D721Med (cell line): Measurements from ENCODE around the gene ARHGEF1.
"Not testable (repeated sequence)": the region's sequence is repeated elsewhere in the genome, so short reads cannot be mapped to it uniquely, and the experiment has no call there.

ENCODE experiments used
- DNase-seq: peaks from one replicate; pipeline ENCODE4 v3.0.0; 2011; ENCODE audit warnings: low spot score; ENCODE audit not compliant: insufficient read length
- FAIRE-seq: peaks from 2 replicates; lab custom pipeline; 2011; peaks lifted over from hg19 to GRCh38; lab: Jason Lieb, UNC
- TF ChIP-seq, protein P1 (sequence below): IDR thresholded peaks from 2 replicates; pipeline ENCODE4 v1.5.1; 2012; ENCODE audit warnings: mild to moderate bottlenecking, control low read depth; ENCODE audit not compliant: insufficient read depth; ENCODE audit errors: missing control alignments

The ARHGEF1 gene

GRCh38 chr19:41936961-41937360 is 54.0 kb downstream of the ARHGEF1 start:
- no peak for FAIRE-seq
- TF ChIP-seq, protein P1, sequence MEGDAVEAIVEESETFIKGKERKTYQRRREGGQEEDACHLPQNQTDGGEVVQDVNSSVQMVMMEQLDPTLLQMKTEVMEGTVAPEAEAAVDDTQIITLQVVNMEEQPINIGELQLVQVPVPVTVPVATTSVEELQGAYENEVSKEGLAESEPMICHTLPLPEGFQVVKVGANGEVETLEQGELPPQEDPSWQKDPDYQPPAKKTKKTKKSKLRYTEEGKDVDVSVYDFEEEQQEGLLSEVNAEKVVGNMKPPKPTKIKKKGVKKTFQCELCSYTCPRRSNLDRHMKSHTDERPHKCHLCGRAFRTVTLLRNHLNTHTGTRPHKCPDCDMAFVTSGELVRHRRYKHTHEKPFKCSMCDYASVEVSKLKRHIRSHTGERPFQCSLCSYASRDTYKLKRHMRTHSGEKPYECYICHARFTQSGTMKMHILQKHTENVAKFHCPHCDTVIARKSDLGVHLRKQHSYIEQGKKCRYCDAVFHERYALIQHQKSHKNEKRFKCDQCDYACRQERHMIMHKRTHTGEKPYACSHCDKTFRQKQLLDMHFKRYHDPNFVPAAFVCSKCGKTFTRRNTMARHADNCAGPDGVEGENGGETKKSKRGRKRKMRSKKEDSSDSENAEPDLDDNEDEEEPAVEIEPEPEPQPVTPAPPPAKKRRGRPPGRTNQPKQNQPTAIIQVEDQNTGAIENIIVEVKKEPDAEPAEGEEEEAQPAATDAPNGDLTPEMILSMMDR = no peak
- no peak for DNase-seq

DNA sequence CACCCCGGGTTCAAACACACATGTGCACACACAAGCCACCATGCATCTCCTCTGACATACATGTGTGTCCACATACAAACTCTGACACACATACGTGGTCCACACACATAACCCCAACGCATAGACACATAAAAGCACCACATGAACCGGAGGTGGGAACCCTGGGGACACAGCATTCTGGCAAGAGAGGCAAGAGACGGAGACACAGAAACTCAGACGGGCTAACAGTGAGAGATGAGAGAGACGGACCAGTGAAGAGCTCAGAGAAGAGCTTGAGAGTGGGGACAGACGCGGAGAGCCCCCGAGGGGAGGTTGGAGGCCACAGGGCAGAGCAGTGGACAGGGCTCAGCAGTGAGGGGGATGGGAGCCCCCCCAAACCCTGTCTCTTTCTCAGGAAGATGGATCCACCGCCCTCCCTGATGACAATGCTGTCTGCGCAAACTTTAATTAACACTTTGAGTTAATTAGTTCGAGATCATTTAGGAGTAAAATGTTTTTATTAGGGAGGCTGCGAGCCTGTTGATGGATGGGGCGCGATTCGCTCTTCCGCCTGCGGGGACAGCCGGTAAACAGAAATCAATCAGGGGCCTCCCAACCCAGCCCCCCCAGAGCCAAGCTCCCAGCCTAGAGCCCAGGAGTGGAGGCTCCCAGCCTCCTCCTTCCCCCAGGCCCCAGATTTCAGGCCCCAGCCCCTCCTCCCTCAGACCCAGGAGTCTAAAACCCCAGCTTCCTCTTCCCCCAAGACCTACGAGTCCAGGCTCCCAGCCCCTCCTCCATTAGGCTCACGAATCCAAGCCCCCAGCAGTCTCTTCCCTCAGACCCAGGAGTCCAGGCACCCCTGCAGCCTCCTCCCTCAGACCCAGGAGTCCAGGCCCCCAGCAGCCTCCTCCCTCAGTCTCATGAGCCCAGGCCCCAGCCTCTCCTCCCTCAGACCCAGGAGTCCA is 54.8 kb downstream of the ARHGEF1 start:
- TF ChIP-seq, protein P1 = no peak
- FAIRE-seq = no peak
- no peak for DNase-seq

GRCh38 chr19:41939209-41939608 is 56.2 kb downstream of the ARHGEF1 start:
- not testable (repeated sequence) for DNase-seq, FAIRE-seq

DNA sequence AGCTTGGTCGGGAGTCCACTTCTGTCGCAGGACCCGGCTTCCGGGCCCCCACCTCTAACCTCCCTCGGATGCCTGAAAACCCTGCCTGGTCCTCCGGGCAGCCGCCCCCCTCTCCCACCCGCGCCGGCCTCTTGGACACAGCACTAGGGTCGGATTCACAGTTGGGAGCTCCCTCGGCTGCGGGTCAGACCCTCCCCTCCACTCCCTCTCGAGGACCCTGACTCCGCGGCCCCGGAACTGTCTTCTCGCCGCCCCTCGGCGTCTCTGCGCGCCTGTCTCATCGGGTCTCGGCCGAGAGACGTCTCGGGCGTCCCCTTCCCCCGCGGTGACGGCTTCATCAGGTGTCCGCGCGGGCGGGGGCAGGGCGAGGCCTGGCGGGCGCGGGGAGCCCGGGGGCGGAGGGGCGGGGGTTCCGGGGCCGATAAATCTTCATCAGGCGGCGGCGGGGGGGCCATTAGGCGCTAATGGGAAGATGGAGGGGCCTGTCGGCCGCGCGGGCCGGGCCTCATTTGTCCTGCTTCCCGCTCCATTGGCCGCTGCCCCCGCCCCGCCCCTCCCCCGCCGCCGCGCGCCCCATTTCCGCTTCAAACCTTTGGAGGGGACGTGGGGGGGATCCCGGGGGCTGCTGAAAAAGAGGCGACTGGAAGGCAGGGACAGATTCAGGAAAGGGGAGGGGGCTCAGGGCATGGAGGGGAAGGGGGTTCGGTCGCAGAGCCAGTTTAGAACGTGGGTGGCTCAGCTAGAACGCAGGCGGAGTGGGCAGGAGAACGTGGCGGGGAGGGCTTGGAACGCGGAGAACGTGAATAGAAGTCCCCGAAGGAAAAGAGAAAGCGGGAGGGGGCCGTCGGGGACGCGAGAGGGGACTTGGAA is 57.1 kb downstream of the ARHGEF1 start:
- DNase-seq (peak; percentile 93), FAIRE-seq (no peak)
- TF ChIP-seq, protein P1 = no peak

DNA sequence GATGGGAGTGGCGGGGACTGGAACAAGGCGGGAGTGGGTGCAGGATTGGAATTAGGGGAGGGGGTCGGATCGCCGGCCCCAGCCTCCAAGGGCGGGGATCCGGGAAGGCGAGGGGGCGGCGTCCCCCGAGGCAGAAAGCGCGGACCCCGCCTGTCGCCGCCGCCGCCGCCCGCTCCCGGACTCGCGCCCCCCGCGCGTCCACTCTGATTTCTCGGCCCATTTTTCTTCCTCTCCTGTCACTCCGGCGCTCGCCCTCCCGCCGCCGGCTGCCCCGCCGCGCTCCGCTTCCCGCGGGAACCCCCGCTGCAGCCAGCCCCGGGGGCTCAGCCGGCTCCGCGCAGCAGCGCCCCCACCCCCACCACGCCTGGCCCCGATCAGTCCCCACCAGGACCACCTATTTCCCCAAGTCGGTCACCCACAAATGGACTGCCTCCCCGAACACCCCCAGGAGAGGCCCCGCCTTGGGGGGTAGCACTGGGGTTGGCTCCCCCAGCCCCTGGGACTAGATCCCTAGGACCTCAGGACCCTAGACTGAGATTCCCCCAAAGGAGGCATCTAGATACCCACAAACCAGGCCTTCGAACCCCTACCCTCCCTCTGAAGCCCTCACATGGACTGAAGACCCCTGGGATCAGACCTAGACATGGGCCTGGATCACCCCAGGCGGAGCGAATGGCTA is 57.9 kb downstream of the ARHGEF1 start:
- FAIRE-seq (no peak), DNase-seq (no peak)
- TF ChIP-seq, protein P1 = no peak

GRCh38 chr19:41941410-41942202 is 58.6 kb downstream of the ARHGEF1 start:
- FAIRE-seq = no peak
- TF ChIP-seq, protein P1 = no peak
- DNase-seq = no peak

- no peak for DNase-seq
- no peak for FAIRE-seq
- TF ChIP-seq, protein P1 = no peak
Observed at GRCh38 chr19:41944336-41944735, 61.4 kb downstream of the ARHGEF1 start.
